Astrocyte of the cerebellum (primary cell): ENCODE measurements around the gene DCD.

Experiments used
- DNase-seq: peaks from one replicate; pipeline ENCODE4 v3.0.0-alpha.2; 2011; ENCODE audit warnings: low read depth
- H3K4me3 ChIP-seq: 2 replicates; pipeline ENCODE4 v1.5.1; 2011; ENCODE audit warnings: mild to moderate bottlenecking, low read depth, low read length, moderate library complexity
- in situ Hi-C: cut with HindIII; loops from 2 replicates; pipeline ENCODE4 v1.10.0; 2017; ENCODE audit warnings: low sequenced_read_pairs
- TF ChIP-seq, protein P1 (sequence below): IDR thresholded peaks from 2 replicates; pipeline ENCODE4 v1.5.1; 2012; ENCODE audit warnings: low read length, low read depth, moderate library complexity, mild to moderate bottlenecking; ENCODE audit errors: missing control alignments

DCD gene

GRCh38 chr12:54598970-54599369 is 49.2 kb downstream of the DCD start:
- in situ Hi-C loops: no loop called here
- TF ChIP-seq, protein P1, sequence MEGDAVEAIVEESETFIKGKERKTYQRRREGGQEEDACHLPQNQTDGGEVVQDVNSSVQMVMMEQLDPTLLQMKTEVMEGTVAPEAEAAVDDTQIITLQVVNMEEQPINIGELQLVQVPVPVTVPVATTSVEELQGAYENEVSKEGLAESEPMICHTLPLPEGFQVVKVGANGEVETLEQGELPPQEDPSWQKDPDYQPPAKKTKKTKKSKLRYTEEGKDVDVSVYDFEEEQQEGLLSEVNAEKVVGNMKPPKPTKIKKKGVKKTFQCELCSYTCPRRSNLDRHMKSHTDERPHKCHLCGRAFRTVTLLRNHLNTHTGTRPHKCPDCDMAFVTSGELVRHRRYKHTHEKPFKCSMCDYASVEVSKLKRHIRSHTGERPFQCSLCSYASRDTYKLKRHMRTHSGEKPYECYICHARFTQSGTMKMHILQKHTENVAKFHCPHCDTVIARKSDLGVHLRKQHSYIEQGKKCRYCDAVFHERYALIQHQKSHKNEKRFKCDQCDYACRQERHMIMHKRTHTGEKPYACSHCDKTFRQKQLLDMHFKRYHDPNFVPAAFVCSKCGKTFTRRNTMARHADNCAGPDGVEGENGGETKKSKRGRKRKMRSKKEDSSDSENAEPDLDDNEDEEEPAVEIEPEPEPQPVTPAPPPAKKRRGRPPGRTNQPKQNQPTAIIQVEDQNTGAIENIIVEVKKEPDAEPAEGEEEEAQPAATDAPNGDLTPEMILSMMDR: no peak
- no peak for DNase-seq
- H3K4me3 ChIP-seq: no peak overlapping the region

- in situ Hi-C loops: no loop called here
- H3K4me3 ChIP-seq: no peak overlapping the region
- TF ChIP-seq, protein P1: peak; percentile 94
- DNase-seq: peak; percentile 41
Observed at GRCh38 chr12:54596526-54596946, 51.6 kb downstream of the DCD start.

GRCh38 chr12:54595471-54595870 is 52.7 kb downstream of the DCD start:
- TF ChIP-seq, protein P1: no peak
- no peak overlapping the region for H3K4me3 ChIP-seq
- no peak for DNase-seq
- in situ Hi-C loops: no loop called here
